Fibroblast of lung (primary cell): Measurements from ENCODE around the gene CCDC3.

Experiments
- CTCF ChIP-seq, 2 donors: IDR thresholded peaks in 1 of 2; conservative IDR thresholded peaks in 1 of 2; 1 replicate in 1 of 2; 2 replicates in 1 of 2; pipeline ENCODE4 v1.5.1; 2011 to 2012; ENCODE audit warnings: low read length in 2 of 2, control low read depth in 1 of 2, inconsistent platforms in 1 of 2, low read depth in 1 of 2, mild to moderate bottlenecking in 1 of 2
- EZH2 ChIP-seq: IDR thresholded peaks from 2 replicates; pipeline ENCODE4 v1.5.1; 2012; ENCODE audit warnings: low read length, control low read depth, mild to moderate bottlenecking; ENCODE audit errors: missing control alignments

- TF ChIP-seq CTCF (conservative IDR thresholded peaks at IDR 0.05 in 1 of 2, IDR thresholded peaks at IDR 0.05 in 1 of 2; ENCODE audit: low read depth in 1 of 2, low read length in 2 of 2) (no peak), EZH2 (no peak)
Observed at GRCh38 chr10:12887780-12888179, 113.7 kb downstream of the CCDC3 start.
